HEK293 (cell line): ENCODE measurements around the gene SRSF12.

Experiments used
- KLF7 ChIP-seq: fragments of 450-650 bp; formaldehyde crosslinking; IDR thresholded peaks from 2 replicates; pipeline ENCODE4 v1.5.1; 2016; ENCODE audit warnings: missing biosample characterization, missing genetic modification characterization, borderline replicate concordance
- RBAK ChIP-seq: fragments of 450-650 bp; formaldehyde crosslinking; IDR thresholded peaks from 2 replicates; pipeline ENCODE4 v1.5.1; 2016; ENCODE audit warnings: missing biosample characterization, missing genetic modification characterization
- REPIN1 ChIP-seq: fragments of 450-650 bp; formaldehyde crosslinking; IDR thresholded peaks from 2 replicates; pipeline ENCODE4 v1.5.1; 2017; ENCODE audit warnings: missing biosample characterization, missing genetic modification characterization, low read depth
- SP2 ChIP-seq: fragments of 450-650 bp; formaldehyde crosslinking; IDR thresholded peaks from 2 replicates; pipeline ENCODE4 v1.5.1; 2016; ENCODE audit warnings: missing biosample characterization, missing genetic modification characterization
- ZBTB21 ChIP-seq: fragments of 450-650 bp; formaldehyde crosslinking; IDR thresholded peaks from 2 replicates; pipeline ENCODE4 v1.5.1; 2017; ENCODE audit warnings: missing biosample characterization, missing genetic modification characterization
- ZBTB26 ChIP-seq: fragments of 450-650 bp; formaldehyde crosslinking; optimal IDR thresholded peaks from 2 replicates; pipeline ENCODE3; 2016; ENCODE audit warnings: missing biosample characterization, mild to moderate bottlenecking, missing genetic modification characterization
- ZFHX2 ChIP-seq: fragments of 450-650 bp; formaldehyde crosslinking; conservative IDR thresholded peaks from 2 replicates; pipeline ENCODE4 v1.5.1; 2016; ENCODE audit warnings: missing biosample characterization, missing genetic modification characterization
- ZNF138 ChIP-seq: fragments of 450-650 bp; formaldehyde crosslinking; IDR thresholded peaks from 2 replicates; pipeline ENCODE4 v1.5.1; 2016; ENCODE audit warnings: missing biosample characterization, missing genetic modification characterization, borderline replicate concordance
- ZNF174 ChIP-seq: fragments of 450-650 bp; formaldehyde crosslinking; IDR thresholded peaks from 2 replicates; pipeline ENCODE4 v1.5.0; 2017; ENCODE audit warnings: missing biosample characterization, mild to moderate bottlenecking, missing genetic modification characterization
- ZNF23 ChIP-seq: fragments of 450-650 bp; formaldehyde crosslinking; IDR thresholded peaks from 2 replicates; pipeline ENCODE4 v1.5.1; 2016; ENCODE audit warnings: missing biosample characterization, missing genetic modification characterization, borderline replicate concordance
- ZNF366 ChIP-seq: fragments of 450-650 bp; formaldehyde crosslinking; conservative IDR thresholded peaks from 2 replicates; pipeline ENCODE4 v1.5.1; 2016; ENCODE audit warnings: missing biosample characterization, missing genetic modification characterization
- ZNF391 ChIP-seq: fragments of 450-650 bp; formaldehyde crosslinking; IDR thresholded peaks from 2 replicates; pipeline ENCODE4 v1.5.1; 2016; ENCODE audit warnings: low read depth, missing biosample characterization, missing genetic modification characterization, borderline replicate concordance
- ZNF394 ChIP-seq: fragments of 450-650 bp; formaldehyde crosslinking; IDR thresholded peaks from 2 replicates; pipeline ENCODE4 v1.5.1; 2016; ENCODE audit warnings: missing biosample characterization, missing genetic modification characterization, mild to moderate bottlenecking, moderate library complexity, borderline replicate concordance
- ZNF510 ChIP-seq: fragments of 450-650 bp; formaldehyde crosslinking; IDR thresholded peaks from 2 replicates; pipeline ENCODE4 v1.5.1; 2018; ENCODE audit warnings: mild to moderate bottlenecking, missing genetic modification characterization, missing biosample characterization; ENCODE audit not compliant: insufficient replicate concordance
- ZNF514 ChIP-seq: fragments of 450-650 bp; formaldehyde crosslinking; IDR thresholded peaks from 2 replicates; pipeline ENCODE4 v1.5.1; 2016; ENCODE audit warnings: missing biosample characterization, missing genetic modification characterization
- ZNF530 ChIP-seq: fragments of 450-650 bp; formaldehyde crosslinking; IDR thresholded peaks from 2 replicates; pipeline ENCODE4 v1.5.1; 2016; ENCODE audit warnings: low read depth, missing biosample characterization, missing genetic modification characterization
- ZNF544 ChIP-seq: fragments of 450-650 bp; formaldehyde crosslinking; IDR thresholded peaks from 2 replicates; pipeline ENCODE4 v1.5.0; 2017; ENCODE audit warnings: missing biosample characterization, missing genetic modification characterization
- ZNF560 ChIP-seq: fragments of 450-650 bp; formaldehyde crosslinking; IDR thresholded peaks from 2 replicates; pipeline ENCODE4 v1.5.1; 2017; ENCODE audit warnings: missing biosample characterization, missing genetic modification characterization, borderline replicate concordance
- ZNF571 ChIP-seq: fragments of 450-650 bp; formaldehyde crosslinking; IDR thresholded peaks from 2 replicates; pipeline ENCODE4 v1.5.0; 2017; ENCODE audit warnings: missing biosample characterization, missing genetic modification characterization
- ZNF645 ChIP-seq: fragments of 450-650 bp; formaldehyde crosslinking; IDR thresholded peaks from 2 replicates; pipeline ENCODE4; 2016; ENCODE audit warnings: missing biosample characterization, missing genetic modification characterization
- ZNF707 ChIP-seq: fragments of 450-650 bp; formaldehyde crosslinking; IDR thresholded peaks from 2 replicates; pipeline ENCODE4 v1.5.1; 2016; ENCODE audit warnings: missing biosample characterization, missing genetic modification characterization
- ZNF785 ChIP-seq: fragments of 450-650 bp; formaldehyde crosslinking; IDR thresholded peaks from 2 replicates; pipeline ENCODE4 v1.5.1; 2016; ENCODE audit warnings: missing biosample characterization, missing genetic modification characterization
- ZNF830 ChIP-seq: fragments of 450-650 bp; IDR thresholded peaks from 2 replicates; pipeline ENCODE4 v1.5.0; 2018; ENCODE audit warnings: missing biosample characterization, missing genetic modification characterization, low read depth, mild to moderate bottlenecking, moderate library complexity
- ZSCAN5A ChIP-seq: fragments of 450-650 bp; formaldehyde crosslinking; IDR thresholded peaks from 2 replicates; pipeline ENCODE4 v1.5.1; 2016; ENCODE audit warnings: missing biosample characterization, missing genetic modification characterization
- TF ChIP-seq, protein P1 (sequence below): fragments of 450-650 bp; formaldehyde crosslinking; IDR thresholded peaks from 2 replicates; pipeline ENCODE4 v1.5.1; 2016; ENCODE audit warnings: missing biosample characterization, missing genetic modification characterization
- TF ChIP-seq, protein P2 (sequence below): fragments of 450-650 bp; formaldehyde crosslinking; IDR thresholded peaks from 2 replicates; pipeline ENCODE4 v1.5.1; 2016; ENCODE audit warnings: missing biosample characterization, missing genetic modification characterization
- TF ChIP-seq, protein P3 (sequence below): fragments of 450-650 bp; formaldehyde crosslinking; IDR thresholded peaks from 2 replicates; pipeline ENCODE4 v1.5.1; 2017; ENCODE audit warnings: missing biosample characterization, missing genetic modification characterization

The SRSF12 gene

DNA sequence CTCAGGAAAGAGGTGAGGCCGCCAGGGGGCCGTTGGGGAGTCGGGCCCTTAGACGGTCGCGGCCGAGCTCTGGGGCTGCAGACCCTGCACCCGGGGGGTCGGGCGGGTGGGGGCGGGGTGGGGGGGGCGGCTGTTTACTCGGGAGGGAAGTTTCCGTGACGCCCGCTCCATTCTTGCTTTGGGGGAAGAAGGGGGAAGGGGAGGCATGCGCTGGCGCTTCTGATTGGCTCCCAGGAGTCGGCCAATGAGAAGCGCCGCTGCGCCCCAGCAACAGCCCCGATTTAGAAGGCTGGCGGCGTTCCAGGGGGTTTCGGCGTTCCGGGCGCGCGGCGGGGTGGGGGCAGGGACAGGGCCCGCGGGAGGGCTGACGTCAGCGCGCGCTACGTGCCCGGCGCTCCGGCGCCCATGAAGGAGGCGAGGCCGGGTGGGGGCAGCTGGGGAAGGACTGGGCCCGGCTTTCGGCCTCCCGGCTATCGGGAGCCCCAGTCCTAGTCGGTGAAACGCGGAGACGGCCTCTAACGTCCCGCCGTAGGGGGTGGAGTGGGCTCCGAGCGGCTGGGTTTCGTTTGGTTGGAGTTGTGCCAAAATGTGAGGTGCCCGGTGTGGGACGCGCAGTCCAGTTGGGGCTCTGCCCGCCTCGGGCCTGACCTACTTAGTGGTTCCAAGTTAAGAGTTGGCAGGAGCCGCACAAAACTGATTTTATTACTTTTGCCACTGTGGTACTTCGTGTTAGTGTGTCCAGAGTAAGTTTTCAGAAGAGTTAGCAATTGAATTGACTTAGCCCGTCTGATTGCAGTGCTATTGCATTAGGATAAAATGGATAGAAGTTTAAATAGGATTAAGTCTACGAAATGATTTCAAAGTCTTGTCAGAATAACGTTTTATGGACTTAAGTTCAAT is 36.2 kb downstream of the SRSF12 start (continued):
- TF ChIP-seq ZNF830, result no peak
- no peak for TF ChIP-seq ZNF560 (tag by site-specific recombination)
- no peak for TF ChIP-seq ZNF571
- no peak for TF ChIP-seq ZNF23 (tag by site-specific recombination)
- peak; percentile 90; the same call in 1 of the 2 replicates for TF ChIP-seq ZSCAN5A
- peak; percentile 9 for TF ChIP-seq ZNF510 (tag by site-specific recombination)
- peak; percentile 71; the same call in 1 of the 2 replicates for TF ChIP-seq ZBTB21
- TF ChIP-seq, protein P1, sequence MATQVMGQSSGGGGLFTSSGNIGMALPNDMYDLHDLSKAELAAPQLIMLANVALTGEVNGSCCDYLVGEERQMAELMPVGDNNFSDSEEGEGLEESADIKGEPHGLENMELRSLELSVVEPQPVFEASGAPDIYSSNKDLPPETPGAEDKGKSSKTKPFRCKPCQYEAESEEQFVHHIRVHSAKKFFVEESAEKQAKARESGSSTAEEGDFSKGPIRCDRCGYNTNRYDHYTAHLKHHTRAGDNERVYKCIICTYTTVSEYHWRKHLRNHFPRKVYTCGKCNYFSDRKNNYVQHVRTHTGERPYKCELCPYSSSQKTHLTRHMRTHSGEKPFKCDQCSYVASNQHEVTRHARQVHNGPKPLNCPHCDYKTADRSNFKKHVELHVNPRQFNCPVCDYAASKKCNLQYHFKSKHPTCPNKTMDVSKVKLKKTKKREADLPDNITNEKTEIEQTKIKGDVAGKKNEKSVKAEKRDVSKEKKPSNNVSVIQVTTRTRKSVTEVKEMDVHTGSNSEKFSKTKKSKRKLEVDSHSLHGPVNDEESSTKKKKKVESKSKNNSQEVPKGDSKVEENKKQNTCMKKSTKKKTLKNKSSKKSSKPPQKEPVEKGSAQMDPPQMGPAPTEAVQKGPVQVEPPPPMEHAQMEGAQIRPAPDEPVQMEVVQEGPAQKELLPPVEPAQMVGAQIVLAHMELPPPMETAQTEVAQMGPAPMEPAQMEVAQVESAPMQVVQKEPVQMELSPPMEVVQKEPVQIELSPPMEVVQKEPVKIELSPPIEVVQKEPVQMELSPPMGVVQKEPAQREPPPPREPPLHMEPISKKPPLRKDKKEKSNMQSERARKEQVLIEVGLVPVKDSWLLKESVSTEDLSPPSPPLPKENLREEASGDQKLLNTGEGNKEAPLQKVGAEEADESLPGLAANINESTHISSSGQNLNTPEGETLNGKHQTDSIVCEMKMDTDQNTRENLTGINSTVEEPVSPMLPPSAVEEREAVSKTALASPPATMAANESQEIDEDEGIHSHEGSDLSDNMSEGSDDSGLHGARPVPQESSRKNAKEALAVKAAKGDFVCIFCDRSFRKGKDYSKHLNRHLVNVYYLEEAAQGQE (tag by site-specific recombination), result peak; percentile 69; the same call in 1 of the 2 replicates
- no peak for TF ChIP-seq ZNF544 (tag by site-specific recombination)
- TF ChIP-seq ZNF645 (tag by site-specific recombination), result peak; percentile 92
- no peak for TF ChIP-seq ZNF138 (tag by site-specific recombination)
- peak; percentile 99 for TF ChIP-seq ZBTB26 (tag by site-specific recombination)
- TF ChIP-seq, protein P2, sequence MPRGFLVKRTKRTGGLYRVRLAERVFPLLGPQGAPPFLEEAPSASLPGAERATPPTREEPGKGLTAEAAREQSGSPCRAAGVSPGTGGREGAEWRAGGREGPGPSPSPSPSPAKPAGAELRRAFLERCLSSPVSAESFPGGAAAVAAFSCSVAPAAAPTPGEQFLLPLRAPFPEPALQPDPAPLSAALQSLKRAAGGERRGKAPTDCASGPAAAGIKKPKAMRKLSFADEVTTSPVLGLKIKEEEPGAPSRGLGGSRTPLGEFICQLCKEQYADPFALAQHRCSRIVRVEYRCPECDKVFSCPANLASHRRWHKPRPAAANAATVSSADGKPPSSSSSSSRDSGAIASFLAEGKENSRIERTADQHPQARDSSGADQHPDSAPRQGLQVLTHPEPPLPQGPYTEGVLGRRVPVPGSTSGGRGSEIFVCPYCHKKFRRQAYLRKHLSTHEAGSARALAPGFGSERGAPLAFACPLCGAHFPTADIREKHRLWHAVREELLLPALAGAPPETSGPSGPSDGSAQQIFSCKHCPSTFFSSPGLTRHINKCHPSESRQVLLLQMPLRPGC (tag by site-specific recombination), result peak; percentile 71
- TF ChIP-seq RBAK (tag by site-specific recombination), result no peak
- TF ChIP-seq ZFHX2 (tag by site-specific recombination), result peak; percentile 51
- TF ChIP-seq, protein P3, sequence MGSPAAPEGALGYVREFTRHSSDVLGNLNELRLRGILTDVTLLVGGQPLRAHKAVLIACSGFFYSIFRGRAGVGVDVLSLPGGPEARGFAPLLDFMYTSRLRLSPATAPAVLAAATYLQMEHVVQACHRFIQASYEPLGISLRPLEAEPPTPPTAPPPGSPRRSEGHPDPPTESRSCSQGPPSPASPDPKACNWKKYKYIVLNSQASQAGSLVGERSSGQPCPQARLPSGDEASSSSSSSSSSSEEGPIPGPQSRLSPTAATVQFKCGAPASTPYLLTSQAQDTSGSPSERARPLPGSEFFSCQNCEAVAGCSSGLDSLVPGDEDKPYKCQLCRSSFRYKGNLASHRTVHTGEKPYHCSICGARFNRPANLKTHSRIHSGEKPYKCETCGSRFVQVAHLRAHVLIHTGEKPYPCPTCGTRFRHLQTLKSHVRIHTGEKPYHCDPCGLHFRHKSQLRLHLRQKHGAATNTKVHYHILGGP (tag by site-specific recombination), result no peak
- TF ChIP-seq ZNF530 (tag by site-specific recombination), result no peak
- peak; percentile 46; the same call in 1 of the 2 replicates for TF ChIP-seq REPIN1 (tag by site-specific recombination)
- no peak for TF ChIP-seq KLF7 (tag by site-specific recombination)
- TF ChIP-seq SP2 (tag by site-specific recombination), result peak; percentile 81
- TF ChIP-seq ZNF785 (tag by site-specific recombination), result no peak
- no peak for TF ChIP-seq ZNF514
- no peak for TF ChIP-seq ZNF366 (tag by site-specific recombination)
- TF ChIP-seq ZNF174, result no peak
- no peak for TF ChIP-seq ZNF707 (tag by site-specific recombination)
- peak; percentile 87; the same call in 1 of the 2 replicates for TF ChIP-seq ZNF391 (tag by site-specific recombination)
- TF ChIP-seq ZNF394 (tag by site-specific recombination), result peak; percentile 66
